Spleen (tissue), 11 donors: ENCODE measurements around the gene CASP3. TPM values are rescaled to one million over a fixed set of nuclear protein-coding genes. Genes with fewer than 3 reads are reported as not detected.
"Not testable (repeated sequence)": the region's sequence is repeated elsewhere in the genome, so short reads cannot be mapped to it uniquely, and the experiment has no call there.

ENCODE experiments used
- DNase-seq: peaks from one replicate; pipeline ENCODE4 v3.0.0-alpha.2; 2020
- H3K27ac ChIP-seq, 8 donors: fragments of 200-600 bp; sonication (generic) in 7 of 8; 1 replicate in 4 of 8; 2 replicates in 4 of 8; pipeline versions ENCODE4 v1.5.0 to v1.8.0; 2016 to 2021; ENCODE audit warnings: inconsistent platforms in 4 of 8, mild to moderate bottlenecking in 4 of 8, moderate library complexity in 1 of 8
- H3K27me3 ChIP-seq, 7 donors: fragments of 200-600 bp; sonication (generic) in 6 of 7; replicated peaks in 1 of 7; 1 replicate in 4 of 7; 2 replicates in 3 of 7; pipeline versions ENCODE4 v1.5.0 to v1.8.0; 2016 to 2021; ENCODE audit warnings: inconsistent platforms in 3 of 7, mild to moderate bottlenecking in 1 of 7
- H3K36me3 ChIP-seq, 6 donors: fragments of 200-600 bp; sonication (generic) in 5 of 6; 1 replicate in 4 of 6; 2 replicates in 2 of 6; pipeline versions ENCODE4 v1.5.0 to v1.8.0; 2016 to 2021; ENCODE audit warnings: inconsistent platforms in 2 of 6
- H3K4me1 ChIP-seq, 6 donors: fragments of 200-600 bp; sonication (generic) in 5 of 6; 1 replicate in 3 of 6; 2 replicates in 3 of 6; pipeline versions ENCODE4 v1.5.0 to v1.8.0; 2016 to 2021; ENCODE audit warnings: inconsistent platforms in 3 of 6
- H3K4me3 ChIP-seq, 8 donors: fragments of 200-600 bp; sonication (generic) in 7 of 8; 1 replicate in 4 of 8; 2 replicates in 4 of 8; pipeline versions ENCODE4 v1.5.0 to v1.8.0; 2016 to 2021; ENCODE audit warnings: inconsistent platforms in 4 of 8, mild to moderate bottlenecking in 4 of 8, moderate library complexity in 2 of 8
- H3K9me3 ChIP-seq, 8 donors: fragments of 200-600 bp; sonication (generic) in 7 of 8; 1 replicate in 4 of 8; 2 replicates in 4 of 8; pipeline versions ENCODE4 v1.5.0 to v1.8.0; 2016 to 2021; ENCODE audit warnings: inconsistent platforms in 4 of 8
- POLR2A ChIP-seq, 3 donors: fragments of 450-650 bp; IDR thresholded peaks; one replicate each; pipeline ENCODE4 v1.5.1; 2017; ENCODE audit warnings: antibody characterized with exemption in 3 of 3, mild to moderate bottlenecking in 1 of 3
- POLR2AphosphoS5 ChIP-seq, 3 donors: sonication (generic); formaldehyde crosslinking; IDR thresholded peaks; one replicate each; pipeline ENCODE4 v1.5.1; 2017; ENCODE audit warnings: antibody characterized with exemption in 3 of 3
- WGBS, 5 donors: extraction: QIAGEN DNeasy Blood & Tissue Kit in 3 of 5; methylation state at CpG; one replicate each; pipeline versions ENCODE4 v1.1.5 to v1.1.7; 2013 to 2018; 5-methylcytosine and 5-hydroxymethylcytosine counted together
- intact Hi-C: fragments of 100-400 bp; cut with DNase I; formaldehyde crosslinking; loops from one replicate; pipeline ENCODE4 v1.15.0; 2023; ENCODE audit warnings: low total_unique reads
- polyA plus RNA-seq, 3 donors: library from polyadenylated mRNA; stranded (reverse); fragments of 200-250 nt; gene quantifications; one replicate each; pipeline ENCODE4 v1.2.1, GENCODE V29; 2013
- total RNA-seq, 7 donors: library from RNA; depleted of rRNA in 3 of 7; stranded (reverse); fragments of >200 nt in 3 of 7; fragmentation: NEBNext Ultra II Directional in 4 of 7; extraction: Animal tissue kit (Norgen Biotek cat#: 25700) in 4 of 7; gene quantifications; one replicate each; pipeline versions ENCODE4 v1.1.0 to v1.2.1, GENCODE V29; 2016 to 2021
- TF ChIP-seq, protein P1 (sequence below), 11 experiments: fragments of 200-600 bp in 7 of 11; fragments of 450-650 bp in 4 of 11; sonication (generic) in 4 of 11; IDR thresholded peaks in 8 of 11; conservative IDR thresholded peaks in 3 of 11; 1 replicate in 7 of 11; 2 replicates in 4 of 11; pipeline versions ENCODE4 v1.4.0 to v1.8.0; 2016 to 2021; ENCODE audit warnings: antibody characterized with exemption in 11 of 11, inconsistent platforms in 4 of 11, mild to moderate bottlenecking in 1 of 11
- donor health status: healthy with polysubstance abuse.
- donor health status: DM: no; HTN: no; CAD: no; lungs with moderate emphysema.
- donor health status: DM: no; HTN: no; CAD: no.
- donor health status: Bipolar disorder and iron deficiency.
- donor health status: healthy.
- donor health status: DM: no; HTN: no; CAD: no.
- donor health status: DM: yes; HTN: yes; CAD: no.

Gene CASP3
- total and polyA plus RNA-seq, 10 donors = 12.1 to 48.3 (median 29.7) TPM

DNA sequence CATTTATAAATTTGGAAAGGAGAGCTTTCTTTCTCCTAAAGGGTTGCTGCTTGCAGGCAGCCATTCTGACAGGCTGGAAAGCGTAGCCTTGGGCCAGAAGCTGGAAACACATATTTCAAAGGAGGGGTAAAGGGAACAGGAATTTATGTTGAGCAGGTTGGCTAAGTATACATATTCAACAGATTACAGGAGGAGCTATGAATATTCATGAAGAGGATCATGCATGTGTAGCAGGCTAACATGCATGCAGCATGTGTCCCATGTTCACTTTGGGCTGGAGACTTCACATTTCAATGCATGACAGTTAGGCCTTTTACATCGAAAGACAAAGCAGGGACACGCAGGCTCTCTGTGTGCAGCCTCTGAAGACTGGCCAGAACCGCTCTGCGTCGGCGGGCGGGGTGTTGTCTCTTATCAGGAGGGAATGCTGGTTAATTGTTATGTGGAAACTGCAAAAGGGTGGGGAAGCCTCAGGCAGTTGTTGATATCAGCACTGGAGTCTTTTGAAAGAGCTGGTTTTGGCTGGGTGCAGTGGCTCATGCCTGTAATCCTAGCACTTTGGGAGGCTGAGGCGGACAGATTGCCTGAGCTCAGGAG, 31.5 kb downstream of the CASP3 start:
- Histone ChIP-seq H3K27me3 (no peaks in the 10 kb centered on the region), H3K36me3 (peaks cover 0 to 4% (median 0%) of the 10 kb centered on the region in 6 donors), H3K4me3 (no peak overlapping the region), H3K4me1 (peaks cover 0 to 4% (median 0%) of the 10 kb centered on the region in 6 donors), H3K27ac (peak overlapping the region in 1 of 8 donors; percentile 9), H3K9me3 (peaks cover 2 to 17% (median 12%) of the 10 kb centered on the region in 8 donors)
- no peak for TF ChIP-seq POLR2AphosphoS5 (IDR thresholded peaks at IDR 0.05)
- no peak for TF ChIP-seq POLR2A (IDR thresholded peaks at IDR 0.05)
- TF ChIP-seq, protein P1, sequence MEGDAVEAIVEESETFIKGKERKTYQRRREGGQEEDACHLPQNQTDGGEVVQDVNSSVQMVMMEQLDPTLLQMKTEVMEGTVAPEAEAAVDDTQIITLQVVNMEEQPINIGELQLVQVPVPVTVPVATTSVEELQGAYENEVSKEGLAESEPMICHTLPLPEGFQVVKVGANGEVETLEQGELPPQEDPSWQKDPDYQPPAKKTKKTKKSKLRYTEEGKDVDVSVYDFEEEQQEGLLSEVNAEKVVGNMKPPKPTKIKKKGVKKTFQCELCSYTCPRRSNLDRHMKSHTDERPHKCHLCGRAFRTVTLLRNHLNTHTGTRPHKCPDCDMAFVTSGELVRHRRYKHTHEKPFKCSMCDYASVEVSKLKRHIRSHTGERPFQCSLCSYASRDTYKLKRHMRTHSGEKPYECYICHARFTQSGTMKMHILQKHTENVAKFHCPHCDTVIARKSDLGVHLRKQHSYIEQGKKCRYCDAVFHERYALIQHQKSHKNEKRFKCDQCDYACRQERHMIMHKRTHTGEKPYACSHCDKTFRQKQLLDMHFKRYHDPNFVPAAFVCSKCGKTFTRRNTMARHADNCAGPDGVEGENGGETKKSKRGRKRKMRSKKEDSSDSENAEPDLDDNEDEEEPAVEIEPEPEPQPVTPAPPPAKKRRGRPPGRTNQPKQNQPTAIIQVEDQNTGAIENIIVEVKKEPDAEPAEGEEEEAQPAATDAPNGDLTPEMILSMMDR (IDR thresholded peaks at IDR 0.05 in 8 of 11, conservative IDR thresholded peaks at IDR 0.05 in 3 of 11) = no peak
- WGBS, 5 donors = 84 to 88% (median 86%) methylated on average over 8 to 9 of the region's 9 CpGs
- intact Hi-C loops = no loop called here
- no peak for DNase-seq

DNA sequence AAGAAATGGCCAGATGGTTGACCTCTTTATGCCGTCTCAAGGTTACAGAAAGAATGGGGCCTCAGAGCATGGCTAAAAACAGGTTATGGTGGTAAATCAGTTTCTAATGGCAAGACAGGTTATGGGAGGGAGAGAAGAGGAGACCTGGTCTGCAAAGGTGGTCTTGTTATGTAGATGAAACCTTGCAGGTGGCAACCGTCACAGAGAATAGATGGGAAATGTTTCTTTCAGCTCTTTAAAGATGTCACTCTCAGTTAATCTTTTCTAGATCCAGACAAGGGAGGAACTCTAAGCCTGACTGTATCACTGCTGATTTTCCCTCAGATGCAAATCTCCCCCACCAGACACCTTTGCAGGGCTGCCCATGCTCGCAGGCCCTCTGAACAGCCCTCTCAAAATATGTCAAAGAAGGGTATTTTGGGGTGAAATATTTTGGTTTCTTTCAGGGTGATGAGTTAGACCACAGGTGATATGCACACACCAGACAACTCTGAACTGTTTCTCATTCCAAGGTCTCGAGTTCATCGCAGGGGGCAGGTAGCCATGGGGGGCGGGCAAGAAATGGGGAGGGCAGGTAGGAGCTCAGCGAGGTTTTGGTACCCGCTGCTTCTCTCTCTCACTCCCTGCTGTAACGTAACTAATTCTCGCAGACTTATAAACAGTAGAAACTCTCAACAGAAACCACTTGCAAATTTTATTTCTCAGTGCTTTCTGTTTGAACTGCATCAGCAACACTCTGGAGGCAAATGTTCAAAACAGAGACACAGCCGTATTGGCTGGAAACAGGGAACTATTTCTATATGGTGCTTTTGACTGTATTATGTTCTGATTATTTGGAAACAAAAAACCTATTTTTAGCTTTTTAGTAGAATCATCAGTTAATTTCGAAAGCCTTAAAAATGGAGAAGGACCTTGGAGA, 32.4 kb downstream of the CASP3 start:
- no peaks in the 10 kb centered on the region for H3K27me3 ChIP-seq
- H3K9me3 ChIP-seq = peaks cover 2 to 17% (median 12%) of the 10 kb centered on the region in 8 donors
- TF ChIP-seq POLR2A (IDR thresholded peaks at IDR 0.05) (no peak), POLR2AphosphoS5 (IDR thresholded peaks at IDR 0.05) (no peak)
- WGBS, 5 donors = 69 to 77% (median 74%) methylated on average over 12 of the region's 12 CpGs
- intact Hi-C loops = no loop called here
- H3K4me1 ChIP-seq = peaks cover 0 to 4% (median 0%) of the 10 kb centered on the region in 6 donors
- DNase-seq = no peak
- no peak overlapping the region for H3K4me3 ChIP-seq
- H3K27ac ChIP-seq = peak overlapping the region in 1 of 8 donors; percentile 23
- peaks cover 0 to 3% (median 0%) of the 10 kb centered on the region in 6 donors for H3K36me3 ChIP-seq

DNA sequence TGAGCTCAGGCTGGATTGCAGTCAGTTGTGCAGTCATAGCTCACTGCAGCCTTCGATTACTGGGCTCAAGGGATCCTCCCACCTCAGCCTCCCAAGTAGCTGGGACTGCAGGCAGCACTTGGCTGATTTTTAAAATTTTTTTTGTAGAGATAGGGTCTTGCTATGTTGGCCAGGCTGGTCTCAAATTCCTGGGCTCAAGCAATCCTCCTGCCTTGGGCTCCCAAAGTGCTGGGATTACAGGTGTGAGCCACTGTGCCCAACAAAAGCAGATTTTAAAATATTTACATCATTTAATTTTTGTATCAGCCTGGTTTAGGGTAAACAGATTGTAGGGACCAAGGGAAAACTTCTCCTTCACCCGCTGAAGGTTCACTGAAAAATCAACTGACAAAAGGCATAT, 33.1 kb downstream of the CASP3 start:
- H3K27ac ChIP-seq, H3K4me3 ChIP-seq, intact Hi-C loops, H3K4me1 ChIP-seq, H3K27me3 ChIP-seq, DNase-seq, H3K36me3 ChIP-seq: not testable (repeated sequence)
- 82 to 92% (median 88%) methylated on average over 2 of the region's 2 CpGs for WGBS, 5 donors
- H3K9me3 ChIP-seq = peaks cover 2 to 17% (median 12%) of the 10 kb centered on the region in 8 donors

DNA sequence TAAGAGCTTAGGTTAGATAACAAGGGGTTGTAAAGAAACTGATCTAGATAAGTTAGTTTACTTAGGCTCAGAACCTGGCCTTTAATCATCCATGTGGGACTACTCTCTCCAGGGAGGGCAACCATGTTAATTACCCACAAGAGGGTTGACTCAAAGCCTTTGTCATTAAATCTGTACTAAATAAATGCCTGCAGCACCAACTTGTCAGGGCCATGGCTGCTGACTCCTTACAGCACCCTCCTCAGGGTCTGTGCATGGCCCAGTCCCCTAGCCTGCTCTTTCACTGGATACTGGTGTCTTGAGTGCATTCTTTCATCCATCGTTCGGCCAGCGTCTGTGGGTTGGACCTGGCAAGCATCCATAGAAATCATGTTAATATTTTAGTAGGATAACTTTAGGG, 34.7 kb downstream of the CASP3 start:
- Histone ChIP-seq H3K4me1 (peaks cover 0 to 4% (median 0%) of the 10 kb centered on the region in 6 donors), H3K9me3 (peaks cover 2 to 17% (median 12%) of the 10 kb centered on the region in 8 donors), H3K27me3 (no peaks in the 10 kb centered on the region), H3K36me3 (no peaks in the 10 kb centered on the region), H3K4me3 (no peak overlapping the region), H3K27ac (no peak overlapping the region)
- WGBS, 5 donors = 94 to 98% (median 96%) methylated on average over 3 of the region's 3 CpGs
- no peak for DNase-seq
- TF ChIP-seq POLR2A (IDR thresholded peaks at IDR 0.05) = no peak
- no peak for TF ChIP-seq POLR2AphosphoS5 (IDR thresholded peaks at IDR 0.05)
- intact Hi-C loops = no loop called here

DNA sequence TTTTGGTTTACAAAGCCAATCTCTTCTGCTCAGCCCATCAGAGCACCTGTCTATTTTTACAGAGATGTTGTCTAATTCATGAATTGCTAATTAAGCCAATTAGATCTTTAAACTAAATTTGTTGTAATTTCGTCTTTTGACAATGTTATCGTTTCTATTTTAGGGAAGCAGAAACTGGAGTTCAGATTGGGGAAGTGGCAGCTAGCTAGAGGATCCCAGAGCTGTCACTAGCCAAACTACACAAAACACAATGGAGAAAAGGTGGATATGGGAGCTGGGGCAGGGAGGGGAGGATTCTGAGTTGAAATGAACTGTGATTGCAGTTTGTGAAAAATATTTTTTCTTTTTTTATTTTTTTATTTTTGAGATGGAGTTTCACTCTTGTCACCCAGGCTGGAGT, 35.8 kb downstream of the CASP3 start:
- WGBS, 5 donors = 41 to 83% (median 65%) methylated on average over 2 of the region's 2 CpGs
- DNase-seq = no peak
- H3K27me3 ChIP-seq = no peaks in the 10 kb centered on the region
- no peak overlapping the region for H3K27ac ChIP-seq
- peaks cover 0 to 4% (median 0%) of the 10 kb centered on the region in 6 donors for H3K4me1 ChIP-seq
- intact Hi-C loops = no loop called here
- peaks cover 2 to 17% (median 12%) of the 10 kb centered on the region in 8 donors for H3K9me3 ChIP-seq
- TF ChIP-seq POLR2AphosphoS5 (IDR thresholded peaks at IDR 0.05) = no peak
- TF ChIP-seq, protein P1 (IDR thresholded peaks at IDR 0.05 in 8 of 11, conservative IDR thresholded peaks at IDR 0.05 in 3 of 11) = no peak
- no peak for TF ChIP-seq POLR2A (IDR thresholded peaks at IDR 0.05)
- no peak overlapping the region for H3K4me3 ChIP-seq
- no peaks in the 10 kb centered on the region for H3K36me3 ChIP-seq
